H1 (cell line): ENCODE data around the gene MT1G. TPM values are rescaled to one million over a fixed set of nuclear protein-coding genes. Genes with fewer than 3 reads are reported as not detected.

Source experiments
- CTCF ChIA-PET: fragments of 300-600 bp; sonication (Branson Sonifier 250); formaldehyde crosslinking; loops from one replicate; lab custom pipeline; 2021; ENCODE audit not compliant: partially characterized antibody; lab: Charles Lee
- POLR2A ChIA-PET: fragments of 300-600 bp; sonication (Branson Sonifier 250); formaldehyde crosslinking; loops from one replicate; lab custom pipeline; 2021; ENCODE audit warnings: inconsistent platforms; ENCODE audit not compliant: partially characterized antibody; lab: Charles Lee
- DNase-seq, 2 experiments: peaks; one replicate each; pipeline versions ENCODE4 v3.0.0 to v3.0.0-alpha.2; 2010 to 2022; ENCODE audit warnings: low spot score in 2 of 2, low read depth in 1 of 2, mixed read lengths in 1 of 2
- FAIRE-seq: peaks from 2 replicates; lab custom pipeline; 2011; peaks lifted over from hg19 to GRCh38; lab: Jason Lieb, UNC
- H2AFZ ChIP-seq: 2 replicates; pipeline ENCODE4 v1.8.1; 2012; ENCODE audit warnings: low read length, inconsistent platforms
- H2AK5ac ChIP-seq: 2 replicates; pipeline ENCODE4 v1.6.1; 2013; ENCODE audit warnings: low read depth, low read length
- H2BK120ac ChIP-seq: replicated peaks from 2 replicates; pipeline ENCODE3; 2013; ENCODE audit warnings: low read depth, low read length, inconsistent platforms
- H2BK12ac ChIP-seq: 2 replicates; pipeline ENCODE4 v1.6.1; 2013; ENCODE audit warnings: low read depth, low read length
- H2BK15ac ChIP-seq: 2 replicates; pipeline ENCODE4 v1.6.1; 2013; ENCODE audit warnings: low read length
- H2BK20ac ChIP-seq: 2 replicates; pipeline ENCODE4 v1.6.1; 2013; ENCODE audit warnings: low read length
- H2BK5ac ChIP-seq: 2 replicates; pipeline ENCODE4 v1.6.1; 2013; ENCODE audit warnings: low read depth, low read length
- H3K14ac ChIP-seq: 2 replicates; pipeline ENCODE4 v1.6.1; 2013; ENCODE audit warnings: inconsistent platforms; ENCODE audit not compliant: insufficient read length
- H3K18ac ChIP-seq: 2 replicates; pipeline ENCODE4 v1.6.1; 2013; ENCODE audit warnings: low read length; ENCODE audit errors: extremely low read depth
- H3K23ac ChIP-seq: 2 replicates; pipeline ENCODE4 v1.6.1; 2013; ENCODE audit warnings: inconsistent platforms; ENCODE audit not compliant: insufficient read length
- H3K23me2 ChIP-seq: 2 replicates; pipeline ENCODE4 v1.6.1; 2013; ENCODE audit warnings: low read depth, low read length
- H3K27ac ChIP-seq: 2 replicates; pipeline ENCODE4 v1.6.1; 2011; ENCODE audit warnings: low read depth, low read length, inconsistent platforms
- H3K27me3 ChIP-seq, 4 experiments: replicated peaks in 1 of 4; 1 replicate in 1 of 4; 2 replicates in 3 of 4; pipeline versions ENCODE4 v1.6.1 to v1.8.1; 2011 to 2013; ENCODE audit warnings: low read length in 3 of 4, mild to moderate bottlenecking in 3 of 4, inconsistent platforms in 2 of 4, mixed read lengths in 2 of 4, moderate library complexity in 1 of 4; ENCODE audit not compliant: control insufficient read depth in 3 of 4, insufficient read depth in 3 of 4; ENCODE audit errors: extremely low read depth in 1 of 4
- H3K36me3 ChIP-seq, 4 experiments: 2 replicates each; pipeline versions ENCODE4 v1.6.1 to v1.8.1; 2011 to 2013; ENCODE audit warnings: mild to moderate bottlenecking in 4 of 4, low read length in 3 of 4, moderate library complexity in 2 of 4, control low read depth in 1 of 4, inconsistent platforms in 1 of 4; ENCODE audit not compliant: insufficient read depth in 4 of 4, control insufficient read depth in 2 of 4
- H3K4ac ChIP-seq: replicated peaks from 2 replicates; pipeline ENCODE3; 2013; ENCODE audit warnings: low read length, low read depth, mixed read lengths, inconsistent platforms; ENCODE audit not compliant: insufficient read length
- H3K4me1 ChIP-seq, 4 experiments: replicated peaks in 1 of 4; 1 replicate in 1 of 4; 2 replicates in 3 of 4; pipeline versions ENCODE4 v1.6.1 to v1.8.1; 2011 to 2013; ENCODE audit warnings: low read length in 3 of 4, inconsistent platforms in 2 of 4, mixed read lengths in 1 of 4; ENCODE audit not compliant: insufficient read depth in 4 of 4, control insufficient read depth in 3 of 4
- H3K4me2 ChIP-seq, 2 experiments: 2 replicates each; pipeline versions ENCODE4 v1.6.1 to v1.8.1; 2011 to 2013; ENCODE audit warnings: low read depth in 2 of 2, low read length in 2 of 2, control low read depth in 1 of 2, inconsistent platforms in 1 of 2, mild to moderate bottlenecking in 1 of 2; ENCODE audit not compliant: insufficient read depth in 1 of 2
- H3K4me3 ChIP-seq, 4 experiments: fragments of 200-600, 300-600 bp in 1 of 4; sonication (generic), shearing (Covaris generic), sonication (Bioruptor Twin) in 1 of 4; 2 replicates each; pipeline versions ENCODE4 v1.5.1 to v1.8.1; 2011 to 2016; ENCODE audit warnings: low read length in 4 of 4, low read depth in 3 of 4, control low read depth in 2 of 4, inconsistent platforms in 2 of 4, mild to moderate bottlenecking in 2 of 4, mixed read lengths in 1 of 4, moderate library complexity in 1 of 4; ENCODE audit not compliant: insufficient read depth in 2 of 4; ENCODE audit errors: extremely low read depth in 1 of 4
- H3K56ac ChIP-seq: replicated peaks from 2 replicates; pipeline ENCODE3; 2013; ENCODE audit warnings: low read depth, mild to moderate bottlenecking, mixed read lengths, low read length, inconsistent platforms; ENCODE audit not compliant: insufficient read length
- H3K79me1 ChIP-seq: 2 replicates; pipeline ENCODE4 v1.6.1; 2013; ENCODE audit warnings: low read depth, low read length, control low read depth
- H3K79me2 ChIP-seq, 2 experiments: 2 replicates each; pipeline versions ENCODE4 v1.6.1 to v1.8.1; 2012 to 2013; ENCODE audit warnings: low read length in 2 of 2, mild to moderate bottlenecking in 2 of 2, inconsistent platforms in 1 of 2; ENCODE audit not compliant: insufficient read depth in 2 of 2, control insufficient read depth in 1 of 2
- H3K9ac ChIP-seq, 4 experiments: replicated peaks in 1 of 4; 1 replicate in 1 of 4; 2 replicates in 3 of 4; pipeline versions ENCODE4 v1.6.1 to v1.8.1; 2011 to 2013; ENCODE audit warnings: low read depth in 3 of 4, low read length in 3 of 4, control low read depth in 2 of 4, mild to moderate bottlenecking in 2 of 4, moderate library complexity in 2 of 4, inconsistent platforms in 1 of 4; ENCODE audit errors: extremely low read depth in 1 of 4
- H3K9me3 ChIP-seq, 2 experiments: 2 replicates each; pipeline versions ENCODE4 v1.6.1 to v1.8.1; 2012 to 2013; ENCODE audit warnings: mild to moderate bottlenecking in 2 of 2, moderate library complexity in 2 of 2, control low read depth in 1 of 2, inconsistent platforms in 1 of 2, low read depth in 1 of 2, low read length in 1 of 2, mixed read lengths in 1 of 2; ENCODE audit not compliant: insufficient read depth in 2 of 2
- H4K20me1 ChIP-seq, 2 experiments: replicated peaks in 1 of 2; 2 replicates each; pipeline versions ENCODE3 to v1.8.1; 2011 to 2013; ENCODE audit warnings: inconsistent platforms in 2 of 2, low read length in 2 of 2, mild to moderate bottlenecking in 1 of 2; ENCODE audit not compliant: insufficient read depth in 2 of 2, control insufficient read depth in 1 of 2
- H4K5ac ChIP-seq: 2 replicates; pipeline ENCODE4 v1.6.1; 2013; ENCODE audit warnings: low read length, low read depth, mixed read lengths, inconsistent platforms; ENCODE audit not compliant: insufficient read length
- H4K8ac ChIP-seq: 2 replicates; pipeline ENCODE4 v1.8.0; 2013; ENCODE audit warnings: mild to moderate bottlenecking, moderate library complexity, low read length, inconsistent platforms; ENCODE audit not compliant: insufficient read depth; ENCODE audit errors: extremely low read depth
- H4K91ac ChIP-seq: replicated peaks from 2 replicates; pipeline ENCODE3; 2013; ENCODE audit warnings: low read length, mixed read lengths, inconsistent platforms; ENCODE audit not compliant: insufficient read length
- EP300 ChIP-seq, 2 experiments: IDR thresholded peaks; 1 replicate in 1 of 2; 2 replicates in 1 of 2; pipeline ENCODE4 v1.6.1; 2011 to 2012; ENCODE audit warnings: low read depth in 2 of 2, low read length in 2 of 2, mild to moderate bottlenecking in 2 of 2, borderline replicate concordance in 1 of 2, inconsistent platforms in 1 of 2, moderate library complexity in 1 of 2
- FOSL1 ChIP-seq: IDR thresholded peaks from 2 replicates; pipeline ENCODE4 v1.6.1; 2011; ENCODE audit warnings: mild to moderate bottlenecking, low read depth, low read length, moderate library complexity; ENCODE audit not compliant: insufficient read depth
- JUND ChIP-seq: IDR thresholded peaks from 2 replicates; pipeline ENCODE4 v1.6.1; 2011; ENCODE audit warnings: mild to moderate bottlenecking, improper control_type of control experiment, low read length
- NANOG ChIP-seq: IDR thresholded peaks from 2 replicates; pipeline ENCODE4 v1.6.1; 2011; ENCODE audit warnings: low read length, low read depth, mild to moderate bottlenecking, inconsistent platforms; ENCODE audit not compliant: insufficient read depth, poor library complexity, severe bottlenecking
- SIN3A ChIP-seq, 2 experiments: IDR thresholded peaks in 1 of 2; conservative IDR thresholded peaks in 1 of 2; 2 replicates each; pipeline ENCODE4 v1.6.1; 2011 to 2012; ENCODE audit warnings: low read length in 2 of 2, improper control_type of control experiment in 1 of 2, low read depth in 1 of 2, mild to moderate bottlenecking in 1 of 2
- SIRT6 ChIP-seq: IDR thresholded peaks from one replicate; pipeline ENCODE4 v1.7.1; 2012; ENCODE audit warnings: low read length, inconsistent platforms
- TEAD4 ChIP-seq: IDR thresholded peaks from 2 replicates; pipeline ENCODE4 v1.6.1; 2012; ENCODE audit warnings: low read depth, low read length, inconsistent platforms, mixed read lengths
- ZNF274 ChIP-seq: IDR thresholded peaks from 2 replicates; pipeline ENCODE4 v1.7.0; 2012; ENCODE audit warnings: low read length, borderline replicate concordance; ENCODE audit errors: extremely low read depth
- WGBS, 2 experiments: shearing (Covaris generic) in 1 of 2; methylation state at CpG; one replicate each; pipeline versions ENCODE4 v1.1.6 to v1.1.7; 2013 to 2015; ENCODE audit warnings: low lambda C conversion rate in 2 of 2, mixed read lengths in 2 of 2, inconsistent platforms in 1 of 2, low coverage in 1 of 2, missing lambda C conversion rate in 1 of 2; ENCODE audit not compliant: insufficient replicate concordance in 2 of 2, insufficient coverage in 1 of 2, insufficient read length in 1 of 2; ENCODE audit errors: extremely low coverage in 1 of 2, missing lambda C conversion rate in 1 of 2; 5-methylcytosine and 5-hydroxymethylcytosine counted together
- polyA plus RNA-seq, 7 experiments: library from polyadenylated mRNA; depleted of rRNA in 3 of 7; stranded (reverse) in 5 of 7; unstranded in 2 of 7; fragments of >200 nt in 5 of 7; fragments of 200-250 nt in 2 of 7; gene quantifications; 1 replicate in 5 of 7; 2 replicates in 1 of 7; 4 replicates in 1 of 7; pipeline versions ENCODE4 v1.2.1 to v1.2.3, GENCODE V29; 2011 to 2013; ENCODE audit warnings: missing spikeins in 2 of 7, mixed read lengths in 2 of 7
- total RNA-seq: library from RNA; stranded (reverse); fragmentation: NEBNext Ultra II Directional; extraction: Animal tissue kit (Norgen Biotek cat#: 25700); gene quantifications from 2 replicates; pipeline ENCODE4 v1.2.1, GENCODE V29; 2021

MT1G gene
- total and polyA plus RNA-seq, 2 of the 8 experiments (the other 6 are each of a cell fraction or from before 2014, with no cell fraction given), result 17.7 to 515 TPM

- Histone ChIP-seq H3K18ac (no peak overlapping the region), H3K36me3 (no peaks in the 10 kb centered on the region), H4K20me1 (peaks cover 4 to 17% of the 10 kb centered on the region in 2 experiments), H3K79me1 (no peaks in the 10 kb centered on the region), H3K56ac (no peak overlapping the region), H3K4me1 (peaks cover 0 to 18% (median 7%) of the 10 kb centered on the region in 4 experiments; a peak in 6 of 7 replicates), H3K23me2 (peaks cover 4% of the 10 kb centered on the region; the same call in 1 of the 2 replicates), H4K8ac (no peak overlapping the region), H3K14ac (no peak overlapping the region), H3K9me3 (no peaks in the 10 kb centered on the region), H3K23ac (no peak overlapping the region), H3K4me3 (no peak overlapping the region), H2BK5ac (no peak overlapping the region), H3K4ac (no peak overlapping the region), H2BK15ac (no peak overlapping the region), H2BK120ac (no peak overlapping the region), H3K9ac (no peak overlapping the region), H4K91ac (no peak overlapping the region), H3K27ac (no peak overlapping the region), H2BK12ac (no peak overlapping the region), H2BK20ac (no peak overlapping the region), H3K79me2 (no peaks in the 10 kb centered on the region), H2AFZ (no peak overlapping the region), H3K27me3 (peaks cover 75 to 97% (median 92%) of the 10 kb centered on the region in 4 experiments), H4K5ac (no peak overlapping the region), H2AK5ac (no peak overlapping the region), H3K4me2 (no peak overlapping the region)
- WGBS, 2 experiments, result 64% methylated on average over 1 of the region's 1 CpG; no CpG with 5 or more reads in 1 of the 2 experiments
- no peak for FAIRE-seq
- CTCF ChIA-PET, result interaction anchor here (1.4 to 3.1 kb wide), 2 partner anchors 32 to 43 kb away, joined by 5 to 29 read pairs; no protein-coding TSS in a partner anchor
- DNase-seq, result no peak
- no peak for TF ChIP-seq JUND
- TF ChIP-seq TEAD4, result no peak
- TF ChIP-seq SIRT6, result no peak
- no peak for TF ChIP-seq NANOG
- TF ChIP-seq ZNF274, result no peak
- no peak for TF ChIP-seq SIN3A (conservative IDR thresholded peaks at IDR 0.05 in 1 of 2, IDR thresholded peaks at IDR 0.05 in 1 of 2; ENCODE audit: low read depth in 1 of 2, low read length in 2 of 2)
- no peak for TF ChIP-seq FOSL1
- TF ChIP-seq EP300 (IDR thresholded peaks at IDR 0.05; ENCODE audit: borderline replicate concordance in 1 of 2, low read depth in 2 of 2, low read length in 2 of 2), result no peak
- POLR2A ChIA-PET, result interaction anchor here (0.8 to 1.1 kb wide), 2 partner anchors 13 to 19 kb away, joined by 3 read pairs; no protein-coding TSS in a partner anchor
Measured at GRCh38 chr16:56645311-56645710, 22.6 kb downstream of the MT1G start.
